AG08396 (cell line): ENCODE data around the gene UBR4.

Source experiments
- DNase-seq: peaks from one replicate; pipeline ENCODE4 v3.0.0; 2012; ENCODE audit warnings: low spot score, mixed read lengths

The UBR4 gene

GRCh38 chr1:19072285-19072981 is 137.6 kb downstream of the UBR4 start:
- no peak for DNase-seq

- DNase-seq, result no peak
Measured at GRCh38 chr1:19071674-19072281, 138.3 kb downstream of the UBR4 start.

GRCh38 chr1:19070891-19071621 is 139.0 kb downstream of the UBR4 start:
- no peak for DNase-seq

GRCh38 chr1:19070197-19070651 is 139.8 kb downstream of the UBR4 start:
- no peak for DNase-seq

GRCh38 chr1:19068639-19069276 is 141.3 kb downstream of the UBR4 start:
- DNase-seq, result no peak

- no peak for DNase-seq
Measured at GRCh38 chr1:19067912-19068638, 142.0 kb downstream of the UBR4 start.

GRCh38 chr1:19067182-19067911 is 142.7 kb downstream of the UBR4 start:
- no peak for DNase-seq

GRCh38 chr1:19066874-19067181 is 143.2 kb downstream of the UBR4 start:
- DNase-seq, result no peak

- DNase-seq, result no peak
Measured at GRCh38 chr1:19066248-19066873, 143.7 kb downstream of the UBR4 start.

- DNase-seq, result no peak
Measured at GRCh38 chr1:19065526-19066247, 144.4 kb downstream of the UBR4 start.

- no peak for DNase-seq
Measured at GRCh38 chr1:19064906-19065450, 145.1 kb downstream of the UBR4 start.

GRCh38 chr1:19063122-19063521 is 146.9 kb downstream of the UBR4 start:
- no peak for DNase-seq

GRCh38 chr1:19062258-19063029 is 147.6 kb downstream of the UBR4 start:
- no peak for DNase-seq

- DNase-seq, result no peak
Measured at GRCh38 chr1:19061798-19062197, 148.3 kb downstream of the UBR4 start.

- DNase-seq, result no peak
Measured at GRCh38 chr1:19061343-19061742, 148.7 kb downstream of the UBR4 start.

- DNase-seq, result no peak
Measured at GRCh38 chr1:19059773-19060172, 150.3 kb downstream of the UBR4 start.

GRCh38 chr1:19058476-19058797 is 151.6 kb downstream of the UBR4 start:
- no peak for DNase-seq

GRCh38 chr1:19057784-19058475 is 152.1 kb downstream of the UBR4 start:
- no peak for DNase-seq
